ENCODE results near the gene ETV1.
"Not testable (repeated sequence)": the region's sequence is repeated elsewhere in the genome, so short reads cannot be mapped to it uniquely, and the experiment has no call there.

The ETV1 gene

DNA sequence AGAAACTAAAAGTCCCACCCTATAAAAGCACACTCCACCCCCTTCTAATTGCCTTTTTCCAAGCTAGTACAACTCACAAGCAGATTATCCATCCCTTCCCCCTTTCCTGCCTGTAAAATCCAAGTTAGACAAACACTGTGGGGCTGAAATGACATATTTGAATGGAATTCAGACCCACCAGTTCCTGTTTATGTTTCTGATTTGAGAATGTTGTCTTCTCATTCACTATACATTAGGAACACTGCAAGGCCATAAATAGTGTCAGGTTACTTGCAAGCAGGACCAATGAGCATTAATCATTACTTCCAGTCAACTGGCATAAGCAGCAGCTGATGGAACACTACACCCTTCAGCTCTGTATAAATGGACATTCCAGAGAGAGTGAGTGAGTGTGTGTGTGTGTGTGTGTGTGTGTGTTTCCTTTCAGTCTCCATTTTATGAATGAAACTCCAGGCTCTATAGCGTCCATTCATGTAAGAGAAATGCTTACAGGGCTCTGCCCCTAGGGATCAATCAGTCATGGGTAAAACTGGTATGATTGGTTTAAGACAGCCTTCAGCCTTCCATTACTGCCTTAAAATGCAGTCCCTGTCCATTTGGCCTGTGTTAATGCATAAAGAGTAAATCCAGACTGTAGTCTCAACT lies 69.3 kb downstream of the ETV1 start:
- no peak for DNase-seq

DNA sequence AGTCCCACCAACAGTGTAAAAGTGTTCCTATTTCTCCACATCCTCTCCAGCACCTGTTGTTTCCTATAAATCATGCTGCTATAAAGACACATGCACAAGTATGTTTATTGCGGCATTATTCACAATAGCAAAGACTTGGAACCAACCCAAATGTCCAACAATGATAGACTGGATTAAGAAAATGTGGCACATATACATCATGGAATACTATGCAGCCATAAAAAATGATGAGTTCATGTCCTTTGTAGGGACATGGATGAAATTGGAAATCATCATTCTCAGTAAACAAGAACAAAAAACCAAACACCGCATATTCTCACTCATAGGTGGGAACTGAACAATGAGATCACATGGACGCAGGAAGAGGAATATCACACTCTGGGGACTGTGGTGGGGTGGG lies 71.1 kb downstream of the ETV1 start:
- not testable (repeated sequence) for DNase-seq

DNA sequence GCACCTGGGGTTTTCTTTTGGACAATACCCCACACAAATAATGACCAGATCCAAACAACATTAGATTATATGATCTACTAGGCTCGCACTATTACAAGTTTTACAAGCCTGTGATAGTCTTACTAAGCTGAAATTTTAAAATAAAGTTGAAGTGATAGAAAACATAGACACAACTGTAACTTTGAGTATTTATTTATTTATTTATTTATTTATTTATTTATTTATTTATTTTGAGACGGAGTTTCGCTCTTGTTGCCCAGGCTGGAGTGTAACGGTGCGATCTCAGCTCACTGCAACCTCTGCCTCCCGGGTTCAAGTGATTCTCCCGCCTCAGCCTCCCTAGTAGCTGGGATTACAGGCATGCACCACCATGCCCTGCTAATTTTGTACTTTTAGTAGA lies 72.4 kb downstream of the ETV1 start:
- not testable (repeated sequence) for DNase-seq

- no peak for DNase-seq
These were observed 73.6 kb downstream of the ETV1 start for GRCh38 chr7:13915891-13916290.

GRCh38 chr7:13912715-13913278 lies 76.7 kb downstream of the ETV1 start:
- no peak for DNase-seq

GRCh38 chr7:13911909-13912308 lies 77.6 kb downstream of the ETV1 start:
- no peak for DNase-seq

DNA sequence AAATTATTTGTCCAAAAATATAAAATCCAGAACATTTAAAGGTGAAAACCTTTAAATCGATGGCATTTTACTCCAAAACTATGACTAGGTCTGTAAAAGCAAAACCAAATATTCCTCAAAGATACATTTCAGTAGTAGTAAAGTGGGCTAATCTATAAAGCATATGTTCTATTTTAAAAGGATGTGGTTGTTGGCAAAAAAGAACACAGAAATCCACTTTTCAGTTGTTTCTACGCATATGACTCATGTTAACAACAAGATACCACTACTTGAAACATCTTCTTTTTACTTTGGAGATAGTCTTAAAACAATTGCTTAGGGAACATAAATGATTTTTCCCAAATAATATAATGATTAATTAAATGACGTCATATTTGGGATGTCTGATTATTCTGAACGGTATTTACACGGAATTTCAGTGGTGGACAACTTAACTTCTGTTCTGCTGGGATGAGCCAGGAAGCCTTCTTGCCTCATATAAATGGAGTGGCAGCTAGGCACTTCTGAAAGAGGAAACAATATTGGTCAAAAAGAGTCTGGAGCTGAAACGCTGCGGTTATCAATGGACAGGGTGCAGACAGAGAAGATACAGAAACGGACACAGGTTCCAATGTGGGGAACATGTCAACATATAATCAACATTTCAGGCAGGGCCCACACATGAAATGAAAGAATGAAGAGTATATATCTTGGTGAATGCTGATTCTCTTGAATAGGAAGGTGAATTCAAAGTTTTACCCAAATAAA lies 78.5 kb downstream of the ETV1 start:
- DNase-seq = no peak

DNA sequence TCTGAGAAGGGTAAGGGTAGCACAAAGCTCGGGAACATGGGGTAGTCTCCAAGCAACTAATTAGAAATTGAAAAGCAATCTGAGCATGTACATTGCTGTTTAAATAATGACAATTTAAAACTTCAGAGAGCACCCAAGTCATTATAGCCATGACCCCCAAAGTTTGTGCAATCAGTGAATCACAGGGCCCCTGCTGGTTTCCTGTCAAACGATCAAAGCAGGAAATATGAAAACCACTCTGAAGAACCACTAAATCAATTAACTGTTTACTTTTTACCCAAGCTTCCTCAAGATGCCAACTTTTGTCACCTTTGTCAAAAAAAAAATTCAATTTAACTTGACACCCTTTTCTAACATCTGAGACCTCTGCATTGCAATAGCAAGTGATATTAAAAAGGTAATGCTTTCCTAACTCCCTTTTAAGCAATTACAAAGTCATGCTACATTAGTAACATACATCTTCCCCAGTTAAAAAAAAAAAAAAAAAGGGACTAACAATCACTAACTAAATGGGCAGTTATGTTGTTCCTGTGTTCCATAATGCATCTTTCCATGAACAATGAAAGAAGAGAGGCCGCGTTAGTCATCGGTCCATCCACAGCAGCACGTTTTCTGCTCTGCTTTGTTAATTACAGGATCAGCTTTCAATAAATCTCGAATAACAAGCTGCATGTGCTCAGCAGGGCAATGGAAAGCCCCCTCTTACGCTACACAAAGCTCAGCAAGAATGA lies 80.6 kb downstream of the ETV1 start:
- no peak for DNase-seq

GRCh38 chr7:13907831-13908230 lies 81.6 kb downstream of the ETV1 start:
- DNase-seq = no peak

GRCh38 chr7:13904689-13905088 lies 84.8 kb downstream of the ETV1 start:
- no peak for DNase-seq

DNA sequence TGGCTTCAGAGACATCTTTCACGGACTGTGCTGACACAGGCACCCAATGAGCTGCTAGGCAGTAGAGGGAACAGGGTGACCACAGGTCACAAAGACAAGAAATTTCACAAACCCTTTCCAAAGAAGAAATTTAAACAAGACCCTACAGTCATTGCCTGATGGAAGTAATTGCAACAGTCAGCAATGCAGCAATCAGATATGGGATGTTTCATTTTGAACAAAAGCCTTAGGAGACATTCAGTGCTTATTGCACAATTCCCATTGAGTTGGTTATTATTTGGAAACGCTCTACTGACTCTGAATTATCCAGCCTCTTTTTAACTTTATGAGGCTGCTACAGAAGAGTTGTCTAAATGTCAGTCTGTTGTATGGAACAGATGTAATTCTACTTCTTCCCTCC lies 85.5 kb downstream of the ETV1 start:
- no peak for DNase-seq

- DNase-seq = no peak
These were observed 87.9 kb downstream of the ETV1 start for GRCh38 chr7:13901577-13901976.

DNA sequence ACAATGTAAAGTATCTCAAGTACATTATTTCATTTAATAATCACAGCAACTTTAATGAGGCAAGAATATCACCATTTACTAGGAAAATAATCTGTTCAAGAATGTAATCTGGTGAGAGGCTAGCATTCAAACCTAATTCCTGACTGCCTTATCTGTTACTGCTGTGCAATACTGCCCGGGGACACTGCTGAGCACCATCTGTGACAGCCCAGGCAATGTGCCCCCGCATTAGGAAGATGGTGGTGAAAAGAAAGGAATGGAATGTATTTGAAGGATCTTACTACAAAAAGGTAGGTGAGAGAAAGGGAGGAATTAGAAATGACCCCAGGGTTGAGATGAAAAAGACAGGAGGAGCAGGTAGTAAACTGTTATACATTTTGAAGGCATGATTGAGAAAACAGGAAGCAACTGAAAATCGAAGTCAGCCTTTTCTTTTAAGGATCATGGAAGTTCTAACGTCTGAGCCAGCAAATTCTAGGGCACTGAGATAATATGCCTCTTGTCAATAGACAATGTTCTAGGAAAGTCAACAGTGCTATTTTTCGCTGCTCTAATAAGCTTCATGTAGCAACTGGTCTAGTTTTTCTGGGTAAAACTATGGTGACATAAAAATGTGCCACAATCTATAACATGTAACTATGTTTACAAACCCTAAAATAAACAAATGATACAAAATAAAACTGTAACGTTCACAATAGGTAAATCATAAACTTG lies 90.4 kb downstream of the ETV1 start:
- no peak for DNase-seq

DNA sequence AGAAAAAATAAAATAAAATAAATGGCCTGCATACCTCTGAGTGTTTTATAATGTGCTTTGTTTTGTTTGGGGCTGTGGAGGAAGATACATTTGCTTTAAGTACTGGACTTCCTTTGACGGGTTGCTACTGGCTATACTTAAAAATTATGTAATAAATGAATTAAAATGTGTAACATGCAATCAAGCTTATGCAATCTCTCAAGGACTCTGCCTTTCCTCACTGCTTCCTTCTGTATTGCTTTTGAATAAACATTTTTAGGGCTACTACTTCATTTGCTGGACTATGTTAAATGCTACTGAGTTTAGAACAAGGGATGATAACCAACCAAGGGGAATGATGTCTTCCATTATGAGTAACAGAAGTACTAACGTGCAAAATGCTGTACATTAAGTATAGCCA lies 91.6 kb downstream of the ETV1 start:
- no peak for DNase-seq

DNA sequence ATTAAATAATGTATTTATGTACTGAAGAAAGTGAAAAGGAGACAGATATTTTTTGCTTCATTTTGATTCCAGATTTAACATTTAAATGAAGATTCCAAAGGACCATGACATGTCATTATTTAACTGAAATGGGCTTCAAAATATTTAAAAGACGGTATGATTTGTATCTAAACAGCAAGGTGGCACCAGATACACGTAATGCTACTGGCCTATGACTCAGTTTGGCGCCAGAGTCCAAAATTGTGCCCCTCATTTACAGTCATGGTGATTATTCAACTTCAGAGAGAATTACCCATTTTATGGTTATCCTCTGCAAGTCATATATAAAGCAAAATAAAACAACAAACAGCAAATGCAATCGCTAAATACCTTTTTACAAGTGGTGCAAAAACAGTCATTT lies 94.5 kb downstream of the ETV1 start:
- DNase-seq = no peak

GRCh38 chr7:13894377-13894776 lies 95.1 kb downstream of the ETV1 start:
- DNase-seq = no peak

GRCh38 chr7:13890793-13891192 lies 98.7 kb downstream of the ETV1 start:
- no peak for DNase-seq

DNA sequence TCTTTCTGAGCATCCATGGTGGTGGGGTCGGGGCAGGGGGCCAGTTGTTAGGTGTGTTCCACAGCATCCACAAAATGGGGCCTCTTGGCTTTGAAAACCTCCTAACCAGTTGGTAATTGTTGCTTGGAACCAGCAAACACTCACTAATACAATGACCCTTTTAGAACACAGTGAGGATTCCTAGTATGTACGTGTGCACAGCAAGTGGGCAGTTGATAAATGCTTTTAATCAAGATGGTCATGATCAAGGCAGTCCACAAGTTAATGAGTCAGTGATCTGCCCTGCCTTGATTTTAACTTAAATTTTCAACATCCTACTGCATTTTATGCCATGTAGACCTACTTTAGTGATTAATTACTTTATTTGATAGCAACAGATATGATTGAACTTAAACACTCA lies 103.1 kb downstream of the ETV1 start:
- no peak for DNase-seq

DNA sequence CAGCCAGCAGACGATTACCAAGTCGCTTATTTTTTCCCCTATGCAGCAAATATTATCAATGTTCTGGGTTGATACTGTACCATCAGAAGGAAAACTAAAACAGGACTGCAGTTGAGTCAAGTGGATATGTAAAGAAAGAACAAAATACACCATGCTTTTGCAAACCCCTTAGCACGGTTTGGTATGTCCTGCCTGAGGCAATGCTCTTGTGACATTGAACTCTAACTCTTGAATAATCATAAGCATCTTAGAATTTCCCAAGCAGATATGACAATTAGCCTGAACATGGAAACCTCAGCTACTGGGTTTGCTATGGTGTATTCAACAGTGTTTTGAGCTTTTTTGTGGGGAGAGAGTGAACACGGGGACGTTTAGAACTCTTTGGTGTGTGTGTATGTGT lies 107.4 kb downstream of the ETV1 start:
- no peak for DNase-seq

- no peak for DNase-seq
These were observed 108.7 kb downstream of the ETV1 start for GRCh38 chr7:13880789-13881188.

GRCh38 chr7:13879994-13880686 lies 109.3 kb downstream of the ETV1 start:
- DNase-seq = no peak

DNA sequence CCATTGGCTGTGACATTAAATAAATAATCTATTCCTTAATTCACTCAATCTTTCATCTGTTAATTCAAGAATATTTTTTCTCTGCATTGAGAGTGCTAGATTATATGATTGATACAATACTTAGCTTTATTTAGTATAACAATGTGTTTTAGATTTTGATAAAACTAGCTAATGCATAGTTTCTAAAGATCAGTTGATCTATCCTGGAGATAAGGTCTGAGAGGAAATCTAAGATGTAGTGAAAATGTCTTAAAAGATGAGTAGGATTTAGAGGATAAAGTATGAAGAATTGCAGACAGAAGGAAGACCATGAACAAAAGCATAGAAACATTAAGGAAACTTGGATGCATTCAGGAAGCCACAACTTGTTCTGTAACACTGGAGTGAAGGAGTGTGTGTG lies 110.3 kb downstream of the ETV1 start:
- no peak for DNase-seq

Data from hippocampal formation (tissue), 2 donors.